ENCODE data around the gene CYP19A1. TPM values are rescaled to one million over a fixed set of nuclear protein-coding genes. Genes with fewer than 3 reads are reported as not detected.
A peak's percentile ranks its signal among the peaks of the same experiment; 100 is the strongest.

CYP19A1 gene
- total and polyA plus RNA-seq, 9 of the 15 experiments (the other 6 are each of a cell fraction or from before 2014, with no cell fraction given) = 0.16 to 0.63 (median 0.47) TPM; not detected in 3

DNA sequence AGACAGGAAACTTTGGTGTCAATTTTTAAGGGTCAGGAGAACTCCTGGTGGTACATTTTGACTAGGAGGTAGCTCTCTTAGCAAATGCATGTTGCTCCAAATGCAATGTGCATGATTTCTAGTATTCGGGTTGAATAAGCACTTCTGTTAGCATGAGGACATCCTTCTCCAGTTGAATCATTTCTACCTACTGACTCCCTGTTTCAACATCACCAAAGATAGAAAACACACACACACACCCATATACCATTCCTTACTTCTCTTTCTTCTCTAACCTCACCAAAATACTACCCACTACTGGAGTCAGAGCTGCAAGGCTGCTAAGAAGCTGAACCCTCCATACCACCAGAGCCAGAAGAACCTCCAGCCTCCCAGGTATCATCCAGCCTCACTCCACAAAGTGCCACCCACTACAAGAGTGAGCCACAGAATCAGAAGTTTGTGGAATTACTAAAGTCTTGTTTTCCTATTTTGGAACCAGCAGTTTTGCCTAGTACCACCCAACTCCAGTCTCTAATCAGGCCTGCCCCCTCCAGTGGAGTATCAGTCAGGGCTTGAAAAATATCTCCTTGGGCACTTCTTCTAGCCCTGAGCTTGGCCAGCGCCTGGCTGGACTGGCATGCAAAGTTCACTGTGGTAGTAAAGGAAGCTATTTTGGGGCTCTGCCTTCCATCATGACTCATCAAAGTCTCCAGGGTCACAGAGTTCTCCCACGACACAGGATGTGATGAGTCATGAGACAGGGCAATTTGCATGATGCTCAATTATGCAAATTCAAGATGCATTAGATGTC is 110.3 kb downstream of the CYP19A1 start (continued):
- TF ChIP-seq, protein P1, sequence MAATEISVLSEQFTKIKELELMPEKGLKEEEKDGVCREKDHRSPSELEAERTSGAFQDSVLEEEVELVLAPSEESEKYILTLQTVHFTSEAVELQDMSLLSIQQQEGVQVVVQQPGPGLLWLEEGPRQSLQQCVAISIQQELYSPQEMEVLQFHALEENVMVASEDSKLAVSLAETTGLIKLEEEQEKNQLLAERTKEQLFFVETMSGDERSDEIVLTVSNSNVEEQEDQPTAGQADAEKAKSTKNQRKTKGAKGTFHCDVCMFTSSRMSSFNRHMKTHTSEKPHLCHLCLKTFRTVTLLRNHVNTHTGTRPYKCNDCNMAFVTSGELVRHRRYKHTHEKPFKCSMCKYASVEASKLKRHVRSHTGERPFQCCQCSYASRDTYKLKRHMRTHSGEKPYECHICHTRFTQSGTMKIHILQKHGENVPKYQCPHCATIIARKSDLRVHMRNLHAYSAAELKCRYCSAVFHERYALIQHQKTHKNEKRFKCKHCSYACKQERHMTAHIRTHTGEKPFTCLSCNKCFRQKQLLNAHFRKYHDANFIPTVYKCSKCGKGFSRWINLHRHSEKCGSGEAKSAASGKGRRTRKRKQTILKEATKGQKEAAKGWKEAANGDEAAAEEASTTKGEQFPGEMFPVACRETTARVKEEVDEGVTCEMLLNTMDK (IDR thresholded peaks at IDR 0.05; ENCODE audit: borderline replicate concordance, insufficient read depth, low read depth, low read length, poor library complexity, severe bottlenecking) = no peak
- TF ChIP-seq NFE2L1 (tag; IDR thresholded peaks at IDR 0.05; ENCODE audit: borderline replicate concordance, low read depth) = peak; percentile 96
- peak; percentile 100 for TF ChIP-seq JUNB (CRISPR knock-in tag; conservative IDR thresholded peaks at IDR 0.05)
- TF ChIP-seq KAT2B (IDR thresholded peaks at IDR 0.05; ENCODE audit: low read depth, low read length) = no peak
- TF ChIP-seq TRIM24 (IDR thresholded peaks at IDR 0.05) = no peak; a peak in 1 of 4 replicates
- TF ChIP-seq ZNF354B (CRISPR knock-in tag; IDR thresholded peaks at IDR 0.05) = no peak
- TF ChIP-seq E2F3 (CRISPR knock-in tag; IDR thresholded peaks at IDR 0.05) = no peak
- TF ChIP-seq SMAD1 (IDR thresholded peaks at IDR 0.05; ENCODE audit: low read depth, low read length, partially characterized antibody) = no peak
- peak; percentile 99 for TF ChIP-seq BACH1 (tag; IDR thresholded peaks at IDR 0.05)
- no peak for TF ChIP-seq ZNF778 (CRISPR knock-in tag; IDR thresholded peaks at IDR 0.05)
- TF ChIP-seq DMBX1 (CRISPR knock-in tag; IDR thresholded peaks at IDR 0.05; ENCODE audit: borderline replicate concordance) = 0 out of 2 replicates have a peak, but pooled peaks have one; percentile 64
- TF ChIP-seq TFAM (CRISPR knock-in tag; conservative IDR thresholded peaks at IDR 0.05) = no peak
- TF ChIP-seq MAZ (CRISPR knock-in tag; conservative IDR thresholded peaks at IDR 0.05 in 1 of 2, IDR thresholded peaks at IDR 0.05 in 1 of 2) = no peak
- TF ChIP-seq JUN (IDR thresholded peaks at IDR 0.05; ENCODE audit: borderline replicate concordance, low read depth, low read length) = peak; percentile 90; the same call in 1 of the 2 replicates
- no peak for TF ChIP-seq JUN (CRISPR knock-in tag; IDR thresholded peaks at IDR 0.05; ENCODE audit: borderline replicate concordance)
- TF ChIP-seq, protein P2, sequence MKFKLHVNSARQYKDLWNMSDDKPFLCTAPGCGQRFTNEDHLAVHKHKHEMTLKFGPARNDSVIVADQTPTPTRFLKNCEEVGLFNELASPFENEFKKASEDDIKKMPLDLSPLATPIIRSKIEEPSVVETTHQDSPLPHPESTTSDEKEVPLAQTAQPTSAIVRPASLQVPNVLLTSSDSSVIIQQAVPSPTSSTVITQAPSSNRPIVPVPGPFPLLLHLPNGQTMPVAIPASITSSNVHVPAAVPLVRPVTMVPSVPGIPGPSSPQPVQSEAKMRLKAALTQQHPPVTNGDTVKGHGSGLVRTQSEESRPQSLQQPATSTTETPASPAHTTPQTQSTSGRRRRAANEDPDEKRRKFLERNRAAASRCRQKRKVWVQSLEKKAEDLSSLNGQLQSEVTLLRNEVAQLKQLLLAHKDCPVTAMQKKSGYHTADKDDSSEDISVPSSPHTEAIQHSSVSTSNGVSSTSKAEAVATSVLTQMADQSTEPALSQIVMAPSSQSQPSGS (CRISPR knock-in tag; IDR thresholded peaks at IDR 0.05) = no peak
- peak; percentile 67; the same call in 1 of the 2 replicates for TF ChIP-seq EP300 (IDR thresholded peaks at IDR 0.05; ENCODE audit: low read length)
- TF ChIP-seq, protein P3, sequence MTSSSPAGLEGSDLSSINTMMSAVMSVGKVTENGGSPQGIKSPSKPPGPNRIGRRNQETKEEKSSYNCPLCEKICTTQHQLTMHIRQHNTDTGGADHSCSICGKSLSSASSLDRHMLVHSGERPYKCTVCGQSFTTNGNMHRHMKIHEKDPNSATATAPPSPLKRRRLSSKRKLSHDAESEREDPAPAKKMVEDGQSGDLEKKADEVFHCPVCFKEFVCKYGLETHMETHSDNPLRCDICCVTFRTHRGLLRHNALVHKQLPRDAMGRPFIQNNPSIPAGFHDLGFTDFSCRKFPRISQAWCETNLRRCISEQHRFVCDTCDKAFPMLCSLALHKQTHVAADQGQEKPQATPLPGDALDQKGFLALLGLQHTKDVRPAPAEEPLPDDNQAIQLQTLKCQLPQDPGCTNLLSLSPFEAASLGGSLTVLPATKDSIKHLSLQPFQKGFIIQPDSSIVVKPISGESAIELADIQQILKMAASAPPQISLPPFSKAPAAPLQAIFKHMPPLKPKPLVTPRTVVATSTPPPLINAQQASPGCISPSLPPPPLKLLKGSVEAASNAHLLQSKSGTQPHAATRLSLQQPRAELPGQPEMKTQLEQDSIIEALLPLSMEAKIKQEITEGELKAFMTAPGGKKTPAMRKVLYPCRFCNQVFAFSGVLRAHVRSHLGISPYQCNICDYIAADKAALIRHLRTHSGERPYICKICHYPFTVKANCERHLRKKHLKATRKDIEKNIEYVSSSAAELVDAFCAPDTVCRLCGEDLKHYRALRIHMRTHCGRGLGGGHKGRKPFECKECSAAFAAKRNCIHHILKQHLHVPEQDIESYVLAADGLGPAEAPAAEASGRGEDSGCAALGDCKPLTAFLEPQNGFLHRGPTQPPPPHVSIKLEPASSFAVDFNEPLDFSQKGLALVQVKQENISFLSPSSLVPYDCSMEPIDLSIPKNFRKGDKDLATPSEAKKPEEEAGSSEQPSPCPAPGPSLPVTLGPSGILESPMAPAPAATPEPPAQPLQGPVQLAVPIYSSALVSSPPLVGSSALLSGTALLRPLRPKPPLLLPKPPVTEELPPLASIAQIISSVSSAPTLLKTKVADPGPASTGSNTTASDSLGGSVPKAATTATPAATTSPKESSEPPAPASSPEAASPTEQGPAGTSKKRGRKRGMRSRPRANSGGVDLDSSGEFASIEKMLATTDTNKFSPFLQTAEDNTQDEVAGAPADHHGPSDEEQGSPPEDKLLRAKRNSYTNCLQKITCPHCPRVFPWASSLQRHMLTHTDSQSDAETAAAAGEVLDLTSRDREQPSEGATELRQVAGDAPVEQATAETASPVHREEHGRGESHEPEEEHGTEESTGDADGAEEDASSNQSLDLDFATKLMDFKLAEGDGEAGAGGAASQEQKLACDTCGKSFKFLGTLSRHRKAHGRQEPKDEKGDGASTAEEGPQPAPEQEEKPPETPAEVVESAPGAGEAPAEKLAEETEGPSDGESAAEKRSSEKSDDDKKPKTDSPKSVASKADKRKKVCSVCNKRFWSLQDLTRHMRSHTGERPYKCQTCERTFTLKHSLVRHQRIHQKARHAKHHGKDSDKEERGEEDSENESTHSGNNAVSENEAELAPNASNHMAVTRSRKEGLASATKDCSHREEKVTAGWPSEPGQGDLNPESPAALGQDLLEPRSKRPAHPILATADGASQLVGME (CRISPR knock-in tag; IDR thresholded peaks at IDR 0.05) = no peak

Data from K562 (cell line).